ENCODE data around the gene ITPK1.
"Not testable (repeated sequence)": the region's sequence is repeated elsewhere in the genome, so short reads cannot be mapped to it uniquely, and the experiment has no call there.

Gene ITPK1

DNA sequence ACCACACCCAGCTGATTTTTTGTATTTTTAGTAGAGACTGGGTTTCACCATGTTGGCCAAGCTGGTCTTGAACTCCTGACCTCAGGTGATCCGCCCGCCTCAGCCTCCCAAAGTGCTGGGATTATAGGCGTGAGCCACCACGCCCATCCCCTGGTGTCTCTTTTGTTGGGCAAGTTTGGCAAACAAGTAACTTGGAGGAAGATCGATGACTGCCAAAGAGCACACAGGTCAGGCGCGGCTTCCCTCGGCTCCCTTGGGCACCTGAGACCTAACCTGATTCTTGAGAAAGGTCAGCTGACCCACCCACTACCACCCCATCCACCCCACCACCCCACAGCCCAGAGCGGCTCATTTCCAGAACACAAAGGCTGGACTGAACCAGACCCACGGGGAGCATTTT, 9.9 kb downstream of the ITPK1 start:
- DNase-seq (ENCODE audit: low read depth in 2 of 3, low spot score in 2 of 3) = not testable (repeated sequence)

DNA sequence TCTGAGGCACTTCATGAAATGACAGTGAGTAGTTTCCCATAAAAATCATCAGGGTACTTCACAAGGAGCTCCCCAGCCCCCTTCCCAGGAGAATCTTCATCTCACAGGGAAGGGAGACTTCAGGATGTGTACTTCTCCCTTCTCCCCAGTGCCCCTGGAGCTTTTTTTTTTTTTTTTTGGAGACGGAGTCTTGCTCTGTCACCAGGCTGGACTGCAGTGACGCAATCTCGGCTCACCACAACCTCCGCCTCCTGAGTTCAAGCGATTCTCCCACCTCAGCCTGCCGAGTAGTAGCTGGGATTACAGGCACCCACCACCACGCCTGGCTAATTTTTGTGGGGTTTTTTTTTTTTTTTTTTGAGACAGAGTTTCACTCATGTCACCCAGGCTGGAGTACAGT, 10.4 kb downstream of the ITPK1 start:
- DNase-seq (ENCODE audit: low read depth in 2 of 3, low spot score in 2 of 3) = no peak

DNA sequence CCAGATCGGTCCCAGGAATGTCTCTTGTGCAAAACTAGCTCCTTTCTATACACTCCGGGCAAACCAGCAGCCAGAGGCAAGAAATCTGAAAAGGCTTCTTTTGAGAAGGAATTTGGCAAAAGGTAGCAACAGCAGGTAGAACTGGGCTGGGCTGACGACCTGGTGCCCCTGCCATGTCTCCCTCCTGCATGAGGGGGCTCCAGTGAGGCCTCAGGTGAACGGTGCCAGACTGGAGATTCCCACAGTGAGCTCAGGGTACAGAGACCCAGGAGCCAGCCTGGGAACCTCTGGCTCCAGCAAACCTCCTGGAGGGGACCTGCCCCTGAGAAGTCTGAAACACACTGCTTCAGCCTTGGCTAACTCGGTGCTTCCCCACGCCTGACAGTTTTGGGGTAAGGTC, 10.8 kb downstream of the ITPK1 start:
- no peak for DNase-seq (ENCODE audit: low read depth in 2 of 3, low spot score in 2 of 3)

DNA sequence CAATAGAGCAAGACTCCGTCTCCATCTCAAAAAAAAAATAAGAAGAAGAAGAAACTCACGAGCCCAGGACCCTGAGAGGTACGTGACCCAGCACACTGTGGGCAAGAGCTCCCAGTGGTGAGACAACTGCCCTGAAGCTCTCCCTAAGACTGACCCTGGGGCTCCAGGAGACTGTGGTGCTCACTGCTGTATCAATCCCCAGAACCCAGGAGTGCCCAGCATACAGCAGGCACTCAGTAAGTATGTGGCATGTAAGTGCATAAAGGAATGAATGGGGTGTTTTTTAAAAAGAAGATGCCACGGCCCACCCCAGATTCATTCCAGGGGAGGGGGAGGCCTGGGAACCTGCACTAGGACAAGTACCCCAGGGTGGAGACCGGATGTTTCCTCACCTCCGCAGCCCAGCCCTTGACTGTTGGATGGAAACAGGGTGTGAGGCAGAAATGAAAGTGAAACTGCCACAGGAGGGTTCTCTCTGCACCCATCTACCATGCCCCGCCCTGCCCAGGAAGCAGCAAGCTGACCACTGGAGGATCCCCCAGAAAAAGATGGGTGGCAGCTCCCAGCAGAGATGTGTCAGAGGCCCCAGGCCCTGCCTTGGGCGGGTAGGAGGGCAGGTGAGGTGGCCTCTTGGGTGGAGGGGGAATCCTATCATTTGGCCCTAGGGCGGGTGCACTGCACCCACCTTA, 12.2 kb downstream of the ITPK1 start:
- DNase-seq (ENCODE audit: low read depth in 2 of 3, low spot score in 2 of 3) = no peak

DNA sequence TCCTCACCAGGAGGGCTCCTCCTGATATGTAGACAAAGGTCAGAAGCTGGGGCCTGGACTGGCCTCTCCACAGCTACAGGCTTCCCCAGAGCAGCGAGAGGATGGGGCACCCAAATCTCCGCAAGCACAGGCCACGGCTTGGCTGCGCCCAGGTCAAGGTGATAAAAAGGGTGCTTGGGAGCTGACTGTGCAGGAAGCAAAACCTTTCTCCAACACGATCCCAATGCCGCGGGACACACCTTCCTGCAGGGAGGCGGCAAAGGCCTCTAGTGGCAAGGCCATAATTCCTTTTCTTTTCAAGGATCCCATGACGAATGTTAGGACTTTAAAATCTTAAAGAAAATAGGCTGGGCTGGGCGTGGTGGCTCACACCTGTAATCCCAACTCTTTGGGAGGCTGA, 13.6 kb downstream of the ITPK1 start:
- DNase-seq (ENCODE audit: low read depth in 2 of 3, low spot score in 2 of 3) = no peak

DNA sequence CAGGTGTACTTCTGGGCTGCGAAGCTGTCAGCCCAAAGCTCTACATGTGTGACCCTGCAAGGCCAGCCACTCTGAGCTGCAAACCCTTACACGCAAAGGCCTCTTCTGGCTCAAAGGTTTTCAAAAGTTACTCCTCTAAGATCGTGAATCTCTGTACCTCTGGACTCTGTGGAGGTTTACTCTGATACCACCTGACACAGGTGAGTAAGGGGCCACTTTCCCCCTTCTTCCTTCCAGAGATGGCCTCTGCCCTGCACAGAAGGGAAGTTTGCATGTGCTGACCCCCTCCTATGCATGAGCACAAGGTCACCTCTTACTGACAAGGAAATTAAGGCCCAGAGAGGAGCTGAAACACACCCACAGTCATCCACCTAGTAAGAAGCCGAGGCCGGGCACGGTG, 14.5 kb downstream of the ITPK1 start:
- DNase-seq (ENCODE audit: low read depth in 2 of 3, low spot score in 2 of 3) = no peak

DNA sequence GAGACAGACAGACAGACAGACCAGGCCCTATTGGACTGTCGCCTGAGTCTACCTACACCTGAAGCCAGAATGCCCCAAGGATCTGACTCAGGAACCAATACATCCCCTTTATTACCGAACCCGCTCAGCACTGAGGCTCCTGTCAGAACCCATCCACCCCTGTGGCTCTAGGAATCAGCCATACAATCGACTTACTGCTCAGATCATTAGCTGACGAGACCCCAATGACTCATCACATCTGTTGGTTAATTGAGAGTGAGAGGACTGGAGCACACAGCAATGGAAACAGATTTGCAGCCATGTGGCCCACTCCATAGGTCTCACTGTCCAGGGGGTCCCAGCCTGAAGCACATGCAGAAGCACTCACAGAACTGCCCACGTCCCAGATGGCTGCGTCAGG, 15.2 kb downstream of the ITPK1 start:
- DNase-seq (ENCODE audit: low read depth in 2 of 3, low spot score in 2 of 3) = no peak

DNA sequence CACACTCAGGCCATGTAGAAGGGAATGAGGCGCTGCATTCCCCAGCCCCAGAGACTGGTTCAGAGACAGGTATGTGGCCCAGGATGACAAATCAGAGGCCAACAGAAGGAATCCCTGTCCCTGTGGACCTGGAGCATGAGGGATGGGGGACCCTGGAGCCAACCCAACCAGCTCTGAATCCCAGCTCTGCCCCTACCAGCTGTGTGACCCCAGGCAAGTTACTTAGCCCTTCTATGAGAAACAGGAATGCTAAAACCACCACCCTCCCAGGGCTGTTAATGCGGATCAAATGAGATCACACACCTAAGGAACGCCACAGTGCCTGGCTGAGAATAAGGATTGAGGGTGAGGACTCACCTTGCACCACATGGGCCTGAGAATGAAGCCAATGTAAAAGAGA, 15.6 kb downstream of the ITPK1 start:
- no peak for DNase-seq (ENCODE audit: low read depth in 2 of 3, low spot score in 2 of 3)

DNA sequence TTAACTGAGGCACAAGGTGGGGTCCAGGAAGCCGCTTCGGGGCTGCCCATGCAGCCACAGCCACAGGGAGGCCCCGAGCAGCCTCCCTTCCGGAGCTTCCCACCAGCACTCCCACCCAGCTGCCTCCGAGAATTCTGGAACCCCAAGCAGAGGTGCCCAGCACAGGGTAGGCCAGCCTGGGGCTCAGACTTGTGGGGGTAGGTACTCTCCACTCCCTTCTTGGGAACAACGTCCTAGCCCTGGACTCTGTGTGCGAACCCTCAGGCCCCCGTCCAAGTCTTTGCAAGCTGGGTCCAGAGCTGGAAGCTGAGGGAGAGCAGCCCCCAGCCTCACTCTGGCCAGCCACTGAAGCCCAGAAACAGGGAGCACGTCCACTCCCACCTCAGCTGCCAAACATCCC, 16.1 kb downstream of the ITPK1 start:
- DNase-seq (ENCODE audit: low read depth in 2 of 3, low spot score in 2 of 3) = no peak

DNA sequence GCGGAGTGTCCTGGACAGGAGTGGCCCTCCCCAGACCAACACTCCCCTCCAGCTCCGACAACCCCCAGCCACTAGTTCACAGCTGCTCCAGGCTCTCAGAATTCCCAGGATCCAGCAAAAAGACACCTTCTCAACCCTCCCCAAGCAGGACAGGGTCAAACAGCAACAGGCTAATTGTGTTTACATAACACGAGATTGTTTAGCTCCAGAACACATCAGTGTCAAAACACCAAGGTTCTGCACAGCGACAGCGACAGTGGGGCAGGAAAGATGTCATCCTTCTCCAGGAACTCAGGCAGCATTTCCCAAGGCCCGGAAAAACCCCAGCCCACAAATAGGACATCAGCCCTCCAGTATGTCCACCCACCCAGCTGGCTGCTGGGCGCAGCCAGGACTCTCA, 16.5 kb downstream of the ITPK1 start:
- no peak for DNase-seq (ENCODE audit: low read depth in 2 of 3, low spot score in 2 of 3)

DNA sequence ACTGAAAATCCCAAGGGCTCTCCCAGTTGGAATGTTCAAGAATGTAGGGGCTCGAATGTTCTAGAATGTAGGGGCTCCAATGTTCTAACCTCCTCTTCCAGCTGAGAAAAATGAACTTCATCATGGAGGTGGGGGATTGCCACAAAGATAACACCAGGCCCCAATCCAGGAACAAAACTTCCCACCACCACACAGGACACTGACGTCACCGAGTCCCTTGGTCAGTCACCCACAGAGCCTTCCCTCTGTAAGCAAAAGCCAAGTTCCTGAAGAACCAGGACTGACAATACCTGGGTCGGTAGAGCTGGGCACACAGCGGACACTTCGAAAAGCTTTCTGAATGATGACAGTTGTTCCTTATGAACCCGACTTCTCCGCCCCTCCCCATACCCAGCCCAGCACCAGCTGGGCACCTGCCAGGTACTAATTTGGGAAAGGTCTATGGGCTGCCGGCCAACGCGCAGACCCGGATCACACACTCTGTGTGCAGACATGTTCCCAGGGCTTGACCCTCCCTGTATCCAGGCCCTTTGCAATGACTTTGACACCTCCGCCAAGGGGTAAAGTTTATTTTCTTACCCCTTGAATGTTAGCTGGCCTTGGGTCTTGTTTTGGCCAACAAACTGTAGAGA, 18.9 kb downstream of the ITPK1 start:
- no peak for DNase-seq (ENCODE audit: low read depth in 2 of 3, low spot score in 2 of 3)

DNA sequence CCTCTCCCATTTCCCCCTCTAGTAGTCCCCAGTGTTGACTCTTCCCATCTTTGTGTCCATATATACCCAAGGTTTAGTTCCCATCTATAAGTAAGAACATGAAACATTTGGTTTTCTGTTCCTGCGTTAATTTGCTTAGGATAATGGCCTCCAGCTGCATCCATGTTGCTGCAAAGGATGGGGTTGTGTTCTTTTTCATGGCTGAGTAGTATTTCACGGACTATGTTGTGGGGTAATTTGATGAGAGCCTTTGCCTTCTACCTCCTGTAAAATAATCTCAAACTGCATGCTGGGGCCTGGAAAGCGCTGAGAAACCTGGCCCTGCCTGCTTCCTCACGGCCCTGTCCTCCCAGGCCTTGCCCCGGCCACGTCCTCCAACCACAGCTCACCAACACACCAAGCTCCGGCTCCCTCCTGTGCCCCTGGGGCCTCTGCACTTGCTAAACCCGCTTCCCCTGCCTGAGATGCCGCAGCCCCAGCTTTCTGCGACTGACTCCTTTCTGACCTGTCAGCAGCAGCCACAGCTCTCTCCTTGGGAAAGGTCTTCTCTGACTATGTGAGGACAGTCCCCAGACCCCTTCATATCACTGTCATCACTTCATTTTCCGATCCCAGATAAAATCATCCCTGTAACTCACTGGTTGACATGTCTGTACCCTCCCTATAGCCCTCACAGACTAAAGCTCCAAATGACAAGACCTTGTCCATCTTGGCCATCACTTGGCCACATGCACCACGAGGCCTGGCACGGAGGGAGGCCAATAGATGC, 19.8 kb downstream of the ITPK1 start:
- DNase-seq (ENCODE audit: low read depth in 2 of 3, low spot score in 2 of 3) = no peak

DNA sequence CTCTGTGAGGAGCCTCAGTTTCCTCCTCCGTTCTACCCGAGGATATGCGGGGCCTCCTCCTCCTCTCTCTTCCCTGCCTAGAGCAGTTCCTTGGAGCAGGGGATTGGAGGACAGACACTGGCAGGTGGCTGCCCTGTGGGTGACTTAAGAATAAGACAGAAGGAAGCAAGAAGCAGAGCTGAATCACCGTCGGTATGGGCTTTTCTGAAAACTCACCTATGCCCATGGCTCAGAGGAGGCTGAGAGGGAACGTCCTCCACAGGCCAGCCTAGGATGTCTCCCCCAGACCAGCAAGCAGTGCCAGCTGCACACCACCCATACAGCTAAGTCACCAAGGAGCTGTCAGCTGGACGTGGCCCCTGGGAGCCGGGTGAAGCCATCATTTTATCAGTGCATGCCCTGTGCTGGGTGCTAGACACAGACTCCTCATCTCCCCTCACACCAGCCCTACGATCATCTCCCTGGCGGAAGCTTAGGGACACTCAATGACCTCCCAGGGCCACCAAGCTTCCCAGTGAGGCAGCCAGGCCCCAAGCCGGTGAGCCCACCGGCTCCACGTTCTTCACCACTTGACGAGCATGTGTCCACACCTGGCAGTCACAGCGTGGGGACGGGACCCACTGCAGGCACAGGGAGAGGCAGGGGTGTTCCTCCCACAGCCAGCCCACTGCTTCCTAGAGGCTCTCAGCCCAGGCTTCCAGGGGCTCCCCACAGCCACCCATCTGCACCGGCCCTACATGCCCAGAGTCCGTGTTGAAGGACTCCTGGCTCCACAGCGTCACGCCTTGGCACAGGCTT, 21.4 kb downstream of the ITPK1 start:
- no peak for DNase-seq (ENCODE audit: low read depth in 2 of 3, low spot score in 2 of 3)

DNA sequence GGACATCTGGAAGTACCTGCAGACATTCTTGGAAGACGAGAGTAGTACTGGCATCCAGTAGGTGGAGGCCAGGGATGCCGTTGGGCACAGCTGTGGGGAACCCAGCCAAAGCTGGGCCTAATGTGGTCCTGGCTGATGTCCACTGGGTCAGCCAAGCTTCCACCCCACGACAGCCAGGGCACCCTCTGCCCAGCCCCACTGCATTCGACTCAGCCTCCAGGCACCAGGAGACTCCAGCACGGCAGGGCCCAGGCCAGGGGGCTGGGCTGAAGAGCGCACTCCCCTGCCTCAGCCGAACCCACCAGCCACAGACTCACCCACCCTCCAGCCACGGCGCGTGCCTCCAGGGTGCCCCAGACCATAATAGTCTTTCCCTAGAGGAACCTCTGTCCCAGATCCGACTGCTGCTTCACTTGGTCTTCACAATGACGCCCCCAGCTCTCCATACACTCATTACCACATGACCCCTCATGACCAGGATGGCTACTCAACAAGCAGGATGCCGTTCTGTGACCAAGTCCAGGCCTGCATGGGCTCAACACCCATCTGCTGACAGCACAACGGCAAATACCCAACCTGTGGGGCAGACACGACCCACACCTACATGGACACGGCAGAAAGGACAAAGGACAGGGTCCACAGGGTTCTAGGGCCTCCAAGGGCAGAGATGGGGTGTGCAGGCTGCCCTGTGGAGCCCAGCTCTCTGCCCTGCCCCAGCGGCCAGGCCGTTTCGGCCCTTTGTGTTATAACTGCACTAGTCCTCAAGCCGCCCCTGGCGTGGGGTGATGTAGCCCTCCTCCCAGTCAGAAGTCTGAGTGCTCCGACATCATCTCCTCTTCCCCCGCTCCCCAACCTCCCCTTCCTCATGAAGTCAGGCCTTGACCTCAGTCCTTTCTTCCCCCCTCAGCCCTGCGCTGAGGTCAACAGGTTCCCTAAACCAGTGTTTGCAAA, 22.8 kb downstream of the ITPK1 start:
- no peak for DNase-seq (ENCODE audit: low read depth in 2 of 3, low spot score in 2 of 3)

DNA sequence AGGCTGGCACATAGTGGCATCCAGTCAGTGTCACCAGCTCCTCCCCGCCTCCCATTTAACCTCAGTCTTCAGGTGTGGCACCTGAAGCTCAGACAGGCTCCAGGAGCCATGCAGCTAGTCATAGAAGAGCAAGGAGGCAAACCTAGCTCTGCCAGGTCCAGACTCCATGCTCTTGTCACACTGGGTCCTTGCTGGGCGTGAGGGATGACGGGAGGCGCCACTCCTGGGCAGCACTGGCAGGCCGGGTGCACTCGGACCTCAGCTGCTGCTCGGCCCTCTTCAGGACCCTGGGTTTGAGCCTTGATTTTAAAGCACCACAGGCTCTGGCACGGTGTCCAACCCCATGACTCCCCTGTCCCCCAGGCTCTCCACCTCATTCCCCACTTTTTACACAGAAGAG, 24.1 kb downstream of the ITPK1 start:
- no peak for DNase-seq (ENCODE audit: low read depth in 2 of 3, low spot score in 2 of 3)

DNA sequence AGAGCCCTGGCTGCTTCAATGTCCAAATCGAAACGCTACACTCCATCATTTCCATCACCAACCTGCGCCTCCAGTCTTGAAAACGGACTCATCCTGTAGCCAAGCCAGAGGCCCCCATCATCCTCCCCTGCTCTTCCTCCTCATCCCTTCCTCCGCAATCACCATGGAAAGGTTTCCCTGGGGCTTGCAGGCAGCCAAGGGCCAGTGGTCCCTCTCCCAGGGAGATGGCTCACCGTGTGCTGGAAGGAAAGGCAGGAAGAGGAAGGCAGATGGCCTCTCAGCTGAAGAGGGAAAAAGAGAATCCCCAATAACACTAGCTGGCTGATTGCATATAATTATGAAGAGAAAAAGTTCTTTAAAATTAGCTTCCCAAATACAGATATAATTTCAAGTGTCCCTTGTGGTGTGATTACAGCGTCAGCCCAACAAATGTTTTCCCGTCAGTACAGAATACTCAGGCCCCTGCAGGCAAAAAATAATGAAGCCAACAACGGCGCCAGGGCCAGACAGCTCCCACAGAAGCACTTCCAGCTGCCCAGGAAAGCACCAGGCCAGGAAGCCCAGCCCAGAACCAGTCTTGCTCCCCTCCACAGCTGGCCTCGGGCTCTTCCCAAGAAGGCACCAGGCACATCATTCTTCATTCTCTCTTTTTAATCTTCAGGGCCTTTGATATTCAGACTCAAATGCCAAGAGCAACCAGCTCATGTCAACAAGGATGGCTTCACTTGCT, 24.7 kb downstream of the ITPK1 start:
- no peak for DNase-seq (ENCODE audit: low read depth in 2 of 3, low spot score in 2 of 3)

DNA sequence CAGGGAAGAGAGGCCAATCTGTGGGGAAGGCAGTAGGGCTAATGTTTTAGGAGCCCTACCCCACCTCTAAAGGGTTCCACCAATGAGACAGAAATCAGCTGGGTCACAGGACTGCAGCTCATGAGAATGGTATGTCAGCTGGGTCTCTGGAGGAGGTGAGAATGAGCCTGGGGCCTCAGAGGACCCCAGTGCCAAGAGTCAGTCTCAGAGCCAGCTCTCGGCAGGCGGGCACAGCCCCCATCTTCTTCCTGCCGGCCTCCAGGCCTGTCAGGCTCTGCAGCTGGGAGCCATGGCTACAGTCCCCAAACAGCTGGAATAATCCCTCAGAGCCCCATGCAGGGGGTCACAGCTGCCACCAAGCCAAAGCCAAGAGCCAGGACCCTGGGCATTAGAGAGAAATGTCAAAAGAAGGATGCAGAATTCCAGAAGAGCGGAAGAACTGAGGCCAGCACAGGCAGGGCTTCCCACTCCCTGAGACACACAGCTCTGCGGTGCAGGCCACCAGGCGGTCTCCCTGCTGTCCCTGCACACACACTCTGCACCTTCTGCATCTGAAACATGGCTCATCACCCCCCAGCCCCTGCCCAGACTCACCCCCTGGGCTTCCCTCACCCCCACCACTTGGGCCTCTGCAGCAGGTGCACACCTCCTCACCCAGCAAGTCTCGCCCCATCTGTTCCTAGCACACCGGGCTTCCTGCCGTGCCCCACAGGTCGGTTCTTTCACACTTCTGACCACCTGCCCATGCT, 26.0 kb downstream of the ITPK1 start:
- no peak for DNase-seq (ENCODE audit: low read depth in 2 of 3, low spot score in 2 of 3)

DNA sequence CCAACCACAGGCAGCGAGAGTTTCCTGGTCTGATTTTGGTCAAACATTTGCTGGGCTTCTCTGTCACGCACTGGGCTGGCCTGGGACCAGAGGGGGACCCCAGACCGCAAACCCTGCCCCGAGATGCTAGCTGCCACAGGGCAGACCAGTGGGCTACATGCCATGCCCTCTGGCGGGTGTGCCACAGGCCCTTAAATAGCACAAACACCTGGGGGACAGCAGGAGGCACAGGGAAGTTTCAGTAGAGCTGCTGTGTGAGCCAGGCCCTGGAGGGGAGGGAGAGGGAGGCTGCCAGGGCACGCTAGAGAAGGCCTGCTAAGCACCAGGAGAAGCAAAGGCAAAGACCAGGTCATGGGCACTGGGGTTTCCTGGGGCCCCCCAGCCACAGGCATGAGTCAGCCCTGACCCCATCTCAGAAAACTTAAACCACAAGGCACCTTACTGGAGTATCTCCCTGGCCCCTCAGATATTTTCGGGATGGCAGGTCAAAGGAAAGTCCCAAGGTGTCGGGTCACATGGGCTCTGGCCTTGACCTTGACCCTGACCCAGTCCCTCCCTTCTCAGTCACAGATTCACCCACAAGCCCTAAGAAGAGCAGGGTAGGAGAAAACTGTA, 29.2 kb downstream of the ITPK1 start:
- DNase-seq (ENCODE audit: low read depth in 2 of 3, low spot score in 2 of 3) = peak in 1 of 3 experiments; percentile 35

DNA sequence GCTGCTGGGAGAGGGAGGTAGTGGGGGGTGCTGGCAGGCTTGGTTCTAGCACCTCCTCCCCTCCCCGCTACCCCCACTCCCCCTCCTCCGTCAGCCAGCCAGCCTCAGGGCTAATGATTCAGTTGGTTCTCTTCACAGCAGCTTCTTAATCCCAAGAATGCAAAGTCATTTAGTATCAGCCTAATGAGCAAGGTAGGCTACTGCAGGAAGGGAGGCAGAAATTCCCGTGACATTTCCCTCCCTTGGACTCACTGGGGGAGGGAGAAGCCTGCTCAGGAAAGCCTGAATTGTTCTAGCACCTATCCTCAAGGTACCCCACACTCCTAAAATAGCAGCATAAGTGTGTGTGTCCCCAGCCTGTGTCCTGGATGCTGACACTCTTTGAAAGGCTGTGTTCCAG, 29.8 kb downstream of the ITPK1 start:
- no peak for DNase-seq (ENCODE audit: low read depth in 2 of 3, low spot score in 2 of 3)

Measured in activated CD8-positive, alpha-beta memory T cell treated with anti-CD3 and anti-CD28 coated beads for 48 hours (primary cell).